ENCODE data around the gene OR51A4.

The OR51A4 gene, protein sequence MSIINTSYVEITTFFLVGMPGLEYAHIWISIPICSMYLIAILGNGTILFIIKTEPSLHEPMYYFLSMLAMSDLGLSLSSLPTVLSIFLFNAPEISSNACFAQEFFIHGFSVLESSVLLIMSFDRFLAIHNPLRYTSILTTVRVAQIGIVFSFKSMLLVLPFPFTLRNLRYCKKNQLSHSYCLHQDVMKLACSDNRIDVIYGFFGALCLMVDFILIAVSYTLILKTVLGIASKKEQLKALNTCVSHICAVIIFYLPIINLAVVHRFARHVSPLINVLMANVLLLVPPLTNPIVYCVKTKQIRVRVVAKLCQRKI

DNA sequence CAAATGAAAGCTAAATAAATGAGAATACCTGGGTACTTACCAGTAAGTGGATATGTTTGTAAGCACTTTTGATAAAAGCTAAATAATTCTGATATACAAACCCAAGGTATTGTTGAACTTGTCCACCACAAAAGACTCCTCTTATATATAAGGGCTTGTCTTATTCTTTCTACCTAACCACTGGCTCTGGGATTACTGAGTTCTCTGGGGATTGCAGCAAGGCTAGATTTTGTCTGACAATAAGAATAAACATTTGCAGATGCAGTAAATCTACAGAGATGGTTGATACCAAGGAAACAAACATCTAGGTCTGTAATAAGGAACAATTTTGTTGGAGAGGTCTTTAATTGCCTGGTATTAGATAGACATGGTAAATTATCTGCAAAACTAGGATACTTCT is at the start of gene OR51A4:
Gene OR51A4, minus strand, starts transcription at position 101 of the 400 bp plus-strand sequence. CDS start 505 bp downstream, outside the sequence.
- no peak for DNase-seq (ENCODE audit: extremely low read depth, low read depth)
- TF ChIP-seq, protein P1, sequence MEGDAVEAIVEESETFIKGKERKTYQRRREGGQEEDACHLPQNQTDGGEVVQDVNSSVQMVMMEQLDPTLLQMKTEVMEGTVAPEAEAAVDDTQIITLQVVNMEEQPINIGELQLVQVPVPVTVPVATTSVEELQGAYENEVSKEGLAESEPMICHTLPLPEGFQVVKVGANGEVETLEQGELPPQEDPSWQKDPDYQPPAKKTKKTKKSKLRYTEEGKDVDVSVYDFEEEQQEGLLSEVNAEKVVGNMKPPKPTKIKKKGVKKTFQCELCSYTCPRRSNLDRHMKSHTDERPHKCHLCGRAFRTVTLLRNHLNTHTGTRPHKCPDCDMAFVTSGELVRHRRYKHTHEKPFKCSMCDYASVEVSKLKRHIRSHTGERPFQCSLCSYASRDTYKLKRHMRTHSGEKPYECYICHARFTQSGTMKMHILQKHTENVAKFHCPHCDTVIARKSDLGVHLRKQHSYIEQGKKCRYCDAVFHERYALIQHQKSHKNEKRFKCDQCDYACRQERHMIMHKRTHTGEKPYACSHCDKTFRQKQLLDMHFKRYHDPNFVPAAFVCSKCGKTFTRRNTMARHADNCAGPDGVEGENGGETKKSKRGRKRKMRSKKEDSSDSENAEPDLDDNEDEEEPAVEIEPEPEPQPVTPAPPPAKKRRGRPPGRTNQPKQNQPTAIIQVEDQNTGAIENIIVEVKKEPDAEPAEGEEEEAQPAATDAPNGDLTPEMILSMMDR (IDR thresholded peaks at IDR 0.05; ENCODE audit: low read depth, low read length, missing control alignments) = no peak

GRCh38 chr11:4994551-4994950 is 47.1 kb upstream of the OR51A4 start, which contains the start of gene OR51L1:
TSS of gene OR51L1 (plus strand) at chr11:4994851. CDS start at chr11:4998983, 4,132 bp downstream.
- no peak for DNase-seq (ENCODE audit: extremely low read depth, low read depth)
- TF ChIP-seq, protein P1 (IDR thresholded peaks at IDR 0.05; ENCODE audit: low read depth, low read length, missing control alignments) = no peak
- H3K4me3 ChIP-seq (replicated peaks; ENCODE audit: low read depth, low read length) = no peak within 1 kb of the TSS

More for the DNA sequence above, at the start of gene OR51A4:
- no peak within 1 kb of the TSS for H3K4me3 ChIP-seq (replicated peaks; ENCODE audit: low read depth, low read length)

- no peak for DNase-seq (ENCODE audit: extremely low read depth, low read depth)
- no peak overlapping the region for H3K4me3 ChIP-seq (replicated peaks; ENCODE audit: low read depth, low read length)
- TF ChIP-seq, protein P1 (IDR thresholded peaks at IDR 0.05; ENCODE audit: low read depth, low read length, missing control alignments) = no peak
Observed at GRCh38 chr11:4991060-4991459, 43.7 kb upstream of the OR51A4 start.

- TF ChIP-seq, protein P1 (IDR thresholded peaks at IDR 0.05; ENCODE audit: low read depth, low read length, missing control alignments) = no peak
- no peak overlapping the region for H3K4me3 ChIP-seq (replicated peaks; ENCODE audit: low read depth, low read length)
- DNase-seq (ENCODE audit: extremely low read depth, low read depth) = no peak
Observed at GRCh38 chr11:4983841-4984240, 36.4 kb upstream of the OR51A4 start.

DNA sequence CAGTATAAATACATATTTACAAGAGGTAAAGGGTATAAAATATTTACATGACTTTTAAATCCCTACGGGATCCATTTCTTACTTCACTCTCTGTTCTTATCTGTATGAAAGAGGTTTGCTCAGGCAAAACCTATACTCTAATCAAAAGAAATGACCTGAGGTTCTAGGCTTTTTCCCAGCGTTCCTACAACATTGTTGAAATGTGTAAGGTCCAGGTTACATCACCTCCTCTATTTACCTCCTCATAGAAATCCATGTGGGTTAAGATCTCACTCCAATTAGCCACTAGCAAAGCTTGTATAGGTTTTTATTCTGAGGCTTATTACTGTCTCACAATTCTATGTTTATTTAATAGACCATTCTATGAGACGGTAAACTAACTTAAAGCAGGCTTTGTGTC is 35.3 kb upstream of the OR51A4 start:
- no peak overlapping the region for H3K4me3 ChIP-seq (replicated peaks; ENCODE audit: low read depth, low read length)
- TF ChIP-seq, protein P1 (IDR thresholded peaks at IDR 0.05; ENCODE audit: low read depth, low read length, missing control alignments) = no peak
- no peak for DNase-seq (ENCODE audit: extremely low read depth, low read depth)

- DNase-seq (ENCODE audit: extremely low read depth, low read depth) = no peak
- H3K4me3 ChIP-seq (replicated peaks; ENCODE audit: low read depth, low read length) = no peak overlapping the region
- TF ChIP-seq, protein P1 (IDR thresholded peaks at IDR 0.05; ENCODE audit: low read depth, low read length, missing control alignments) = no peak
Observed at GRCh38 chr11:4979036-4979435, 31.6 kb upstream of the OR51A4 start.

All from HFF-Myc (cell line).